Ovary (tissue), 3 donors: ENCODE measurements around the gene TMEM44.

Experiments used
- CTCF ChIP-seq, 3 donors: fragments of 450-650 bp in 2 of 3; fragments of 200-600 bp in 1 of 3; IDR thresholded peaks; one replicate each; pipeline versions ENCODE4 v1.5.1 to v1.8.0; 2016 to 2022; ENCODE audit warnings: antibody characterized with exemption in 3 of 3, mild to moderate bottlenecking in 1 of 3
- EP300 ChIP-seq: sonication (generic); formaldehyde crosslinking; IDR thresholded peaks from one replicate; pipeline ENCODE4 v1.6.1; 2017; ENCODE audit warnings: antibody characterized with exemption
- POLR2A ChIP-seq: fragments of 450-650 bp; IDR thresholded peaks from one replicate; pipeline ENCODE4 v1.6.1; 2017; ENCODE audit warnings: antibody characterized with exemption, mild to moderate bottlenecking, moderate library complexity
- donor health status: DM: no; HTN: no; CAD: no.

- TF ChIP-seq CTCF (IDR thresholded peaks at IDR 0.05): no peak
- TF ChIP-seq POLR2A: no peak
- TF ChIP-seq EP300: no peak
These were observed 91.7 kb downstream of the TMEM44 start for GRCh38 chr3:194541483-194541882.
